ENCODE data around the gene MSLN. TPM values are rescaled to one million over a fixed set of nuclear protein-coding genes. Genes with fewer than 3 reads are reported as not detected.

Gene MSLN
- total and polyA plus RNA-seq, 2 of the 8 experiments (the other 6 are each of a cell fraction or from before 2014, with no cell fraction given): 0.28 to 0.50 TPM

DNA sequence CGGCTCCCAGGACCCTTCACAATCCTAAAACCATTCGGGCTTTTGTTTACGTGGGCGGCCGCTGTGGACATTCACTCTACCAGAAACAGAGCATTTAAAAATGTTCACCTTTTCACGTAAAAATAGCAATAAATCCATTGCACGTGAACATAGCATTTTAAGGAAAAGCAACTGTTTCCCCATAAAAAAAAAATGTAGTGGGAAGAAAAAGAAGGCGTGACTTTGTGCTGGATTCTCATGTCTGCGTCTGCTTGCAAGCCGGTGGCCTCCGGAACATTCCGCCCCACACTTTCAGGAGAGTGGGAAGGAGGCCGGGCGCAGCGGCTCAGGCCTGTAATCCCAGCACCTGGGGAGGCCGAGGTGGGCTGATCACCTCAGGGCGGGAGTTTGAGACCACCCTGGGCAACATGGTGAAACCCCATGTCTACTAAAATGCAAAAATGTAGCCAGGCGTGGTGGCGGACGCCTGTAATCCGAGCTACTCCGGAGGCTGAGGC, 53.4 kb downstream of the MSLN start (continued):
- TF ChIP-seq, protein P1, sequence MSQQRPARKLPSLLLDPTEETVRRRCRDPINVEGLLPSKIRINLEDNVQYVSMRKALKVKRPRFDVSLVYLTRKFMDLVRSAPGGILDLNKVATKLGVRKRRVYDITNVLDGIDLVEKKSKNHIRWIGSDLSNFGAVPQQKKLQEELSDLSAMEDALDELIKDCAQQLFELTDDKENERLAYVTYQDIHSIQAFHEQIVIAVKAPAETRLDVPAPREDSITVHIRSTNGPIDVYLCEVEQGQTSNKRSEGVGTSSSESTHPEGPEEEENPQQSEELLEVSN (IDR thresholded peaks at IDR 0.05): peak; percentile 61; the same call in 1 of the 2 replicates
- TF ChIP-seq HDAC2 (IDR thresholded peaks at IDR 0.05; ENCODE audit: borderline replicate concordance in 1 of 2, low read depth in 2 of 2, low read length in 2 of 2) (0 out of 4 replicates have a peak, but pooled peaks of 1 of the 2 experiments have one; percentile 11), CREB1 (IDR thresholded peaks at IDR 0.05) (no peak)
